ENCODE data around the gene CCDC187. TPM values are rescaled to one million over a fixed set of nuclear protein-coding genes. Genes with fewer than 3 reads are reported as not detected.
A peak's percentile ranks its signal among the peaks of the same experiment; 100 is the strongest.

The CCDC187 gene
- total and polyA plus RNA-seq, 2 donors = 0.23 to 0.24 TPM

GRCh38 chr9:136335296-136336155 lies 31.6 kb upstream of the CCDC187 start:
- Histone ChIP-seq H3K36me3 (ENCODE audit: control insufficient read depth in 2 of 2, insufficient read depth in 2 of 2, low read length in 1 of 2) (peaks cover 3 to 12% of the 10 kb centered on the region in 2 donors), H3K9me3 (ENCODE audit: control insufficient read depth in 2 of 2, insufficient read depth in 1 of 2, low read length in 1 of 2) (no peaks in the 10 kb centered on the region), H3K4me1 (ENCODE audit: control insufficient read depth in 2 of 2, insufficient read depth in 2 of 2, low read length in 2 of 2) (peaks cover 0 to 24% of the 10 kb centered on the region in 2 donors), H3K27me3 (ENCODE audit: control insufficient read depth in 2 of 2, insufficient read depth in 1 of 2, low read length in 1 of 2) (no peaks in the 10 kb centered on the region), H3K27ac (ENCODE audit: low read depth in 1 of 2, low read length in 1 of 2) (no peak overlapping the region), H3K4me3 (ENCODE audit: low read length in 2 of 2) (no peak overlapping the region)
- DNase-seq (ENCODE audit: low read depth in 6 of 9, low spot score in 9 of 9) = no peak
- WGBS = 96% methylated on average over 26 of the region's 26 CpGs

GRCh38 chr9:136334541-136334940 lies 30.6 kb upstream of the CCDC187 start:
- no peak for DNase-seq (ENCODE audit: low read depth in 6 of 9, low spot score in 9 of 9)
- H3K27me3 ChIP-seq (ENCODE audit: control insufficient read depth in 2 of 2, insufficient read depth in 1 of 2, low read length in 1 of 2) = no peaks in the 10 kb centered on the region
- no peak overlapping the region for H3K4me3 ChIP-seq (ENCODE audit: low read length in 2 of 2)
- H3K36me3 ChIP-seq (ENCODE audit: control insufficient read depth in 2 of 2, insufficient read depth in 2 of 2, low read length in 1 of 2) = peaks cover 0 to 9% of the 10 kb centered on the region in 2 donors
- 98% methylated on average over 21 of the region's 21 CpGs for WGBS
- H3K9me3 ChIP-seq (ENCODE audit: control insufficient read depth in 2 of 2, insufficient read depth in 1 of 2, low read length in 1 of 2) = no peaks in the 10 kb centered on the region
- H3K4me1 ChIP-seq (ENCODE audit: control insufficient read depth in 2 of 2, insufficient read depth in 2 of 2, low read length in 2 of 2) = peaks cover 0 to 32% of the 10 kb centered on the region in 2 donors
- H3K27ac ChIP-seq (ENCODE audit: low read depth in 1 of 2, low read length in 1 of 2) = no peak overlapping the region

GRCh38 chr9:136333486-136333885 lies 29.6 kb upstream of the CCDC187 start:
- Histone ChIP-seq H3K27ac (ENCODE audit: low read depth in 1 of 2, low read length in 1 of 2) (peak overlapping the region in 1 of 2 donors; percentile 60), H3K27me3 (ENCODE audit: control insufficient read depth in 2 of 2, insufficient read depth in 1 of 2, low read length in 1 of 2) (peaks cover 0 to under 1% of the 10 kb centered on the region in 2 donors), H3K4me1 (ENCODE audit: control insufficient read depth in 2 of 2, insufficient read depth in 2 of 2, low read length in 2 of 2) (peaks cover 5 to 42% of the 10 kb centered on the region in 2 donors), H3K9me3 (ENCODE audit: control insufficient read depth in 2 of 2, insufficient read depth in 1 of 2, low read length in 1 of 2) (no peaks in the 10 kb centered on the region), H3K4me3 (ENCODE audit: low read length in 2 of 2) (no peak overlapping the region), H3K36me3 (ENCODE audit: control insufficient read depth in 2 of 2, insufficient read depth in 2 of 2, low read length in 1 of 2) (peaks cover 0 to 9% of the 10 kb centered on the region in 2 donors)
- WGBS = 98% methylated on average over 17 of the region's 17 CpGs
- DNase-seq (ENCODE audit: low read depth in 6 of 9, low spot score in 9 of 9) = no peak

- Histone ChIP-seq H3K27me3 (ENCODE audit: control insufficient read depth in 2 of 2, insufficient read depth in 1 of 2, low read length in 1 of 2) (peaks cover 0 to 5% of the 10 kb centered on the region in 2 donors), H3K27ac (ENCODE audit: low read depth in 1 of 2, low read length in 1 of 2) (peak overlapping the region in 1 of 2 donors; percentile 60), H3K4me3 (ENCODE audit: low read length in 2 of 2) (no peak overlapping the region), H3K36me3 (ENCODE audit: control insufficient read depth in 2 of 2, insufficient read depth in 2 of 2, low read length in 1 of 2) (peaks cover 0 to 9% of the 10 kb centered on the region in 2 donors), H3K4me1 (ENCODE audit: control insufficient read depth in 2 of 2, insufficient read depth in 2 of 2, low read length in 2 of 2) (peaks cover 9 to 47% of the 10 kb centered on the region in 2 donors), H3K9me3 (ENCODE audit: control insufficient read depth in 2 of 2, insufficient read depth in 1 of 2, low read length in 1 of 2) (no peaks in the 10 kb centered on the region)
- DNase-seq (ENCODE audit: low read depth in 6 of 9, low spot score in 9 of 9) = peak in 2 of 9 donors; percentile 43 to 53
- WGBS = 95% methylated on average over 12 of the region's 12 CpGs
Observed at GRCh38 chr9:136333045-136333444, 29.2 kb upstream of the CCDC187 start.

GRCh38 chr9:136332482-136332983 lies 28.6 kb upstream of the CCDC187 start:
- no peak overlapping the region for H3K4me3 ChIP-seq (ENCODE audit: low read length in 2 of 2)
- no peak for DNase-seq (ENCODE audit: low read depth in 6 of 9, low spot score in 9 of 9)
- H3K27me3 ChIP-seq (ENCODE audit: control insufficient read depth in 2 of 2, insufficient read depth in 1 of 2, low read length in 1 of 2) = peaks cover 0 to 7% of the 10 kb centered on the region in 2 donors
- H3K9me3 ChIP-seq (ENCODE audit: control insufficient read depth in 2 of 2, insufficient read depth in 1 of 2, low read length in 1 of 2) = no peaks in the 10 kb centered on the region
- H3K4me1 ChIP-seq (ENCODE audit: control insufficient read depth in 2 of 2, insufficient read depth in 2 of 2, low read length in 2 of 2) = peaks cover 11 to 49% of the 10 kb centered on the region in 2 donors
- H3K36me3 ChIP-seq (ENCODE audit: control insufficient read depth in 2 of 2, insufficient read depth in 2 of 2, low read length in 1 of 2) = peaks cover 0 to 9% of the 10 kb centered on the region in 2 donors
- 91% methylated on average over 11 of the region's 11 CpGs for WGBS
- H3K27ac ChIP-seq (ENCODE audit: low read depth in 1 of 2, low read length in 1 of 2) = no peak overlapping the region

GRCh38 chr9:136331556-136332481 lies 27.9 kb upstream of the CCDC187 start:
- no peak overlapping the region for H3K27ac ChIP-seq (ENCODE audit: low read depth in 1 of 2, low read length in 1 of 2)
- H3K4me1 ChIP-seq (ENCODE audit: control insufficient read depth in 2 of 2, insufficient read depth in 2 of 2, low read length in 2 of 2) = peaks cover 14 to 52% of the 10 kb centered on the region in 2 donors
- no peaks in the 10 kb centered on the region for H3K9me3 ChIP-seq (ENCODE audit: control insufficient read depth in 2 of 2, insufficient read depth in 1 of 2, low read length in 1 of 2)
- DNase-seq (ENCODE audit: low read depth in 6 of 9, low spot score in 9 of 9) = no peak
- H3K27me3 ChIP-seq (ENCODE audit: control insufficient read depth in 2 of 2, insufficient read depth in 1 of 2, low read length in 1 of 2) = peaks cover 0 to 10% of the 10 kb centered on the region in 2 donors
- H3K4me3 ChIP-seq (ENCODE audit: low read length in 2 of 2) = no peak overlapping the region
- peaks cover 0 to 5% of the 10 kb centered on the region in 2 donors for H3K36me3 ChIP-seq (ENCODE audit: control insufficient read depth in 2 of 2, insufficient read depth in 2 of 2, low read length in 1 of 2)
- 96% methylated on average over 46 of the region's 46 CpGs for WGBS

- H3K4me3 ChIP-seq (ENCODE audit: low read length in 2 of 2) = no peak overlapping the region
- DNase-seq (ENCODE audit: low read depth in 6 of 9, low spot score in 9 of 9) = no peak
- 98% methylated on average over 15 of the region's 15 CpGs for WGBS
- no peak overlapping the region for H3K27ac ChIP-seq (ENCODE audit: low read depth in 1 of 2, low read length in 1 of 2)
- H3K9me3 ChIP-seq (ENCODE audit: control insufficient read depth in 2 of 2, insufficient read depth in 1 of 2, low read length in 1 of 2) = no peaks in the 10 kb centered on the region
- no peaks in the 10 kb centered on the region for H3K36me3 ChIP-seq (ENCODE audit: control insufficient read depth in 2 of 2, insufficient read depth in 2 of 2, low read length in 1 of 2)
- peaks cover 20 to 60% of the 10 kb centered on the region in 2 donors for H3K4me1 ChIP-seq (ENCODE audit: control insufficient read depth in 2 of 2, insufficient read depth in 2 of 2, low read length in 2 of 2)
- peaks cover 0 to 18% of the 10 kb centered on the region in 2 donors for H3K27me3 ChIP-seq (ENCODE audit: control insufficient read depth in 2 of 2, insufficient read depth in 1 of 2, low read length in 1 of 2)
Observed at GRCh38 chr9:136331030-136331429, 27.1 kb upstream of the CCDC187 start.

GRCh38 chr9:136330406-136330990 lies 26.6 kb upstream of the CCDC187 start:
- WGBS = 88% methylated on average over 14 of the region's 14 CpGs
- no peak for DNase-seq (ENCODE audit: low read depth in 6 of 9, low spot score in 9 of 9)
- peaks cover 24 to 65% of the 10 kb centered on the region in 2 donors for H3K4me1 ChIP-seq (ENCODE audit: control insufficient read depth in 2 of 2, insufficient read depth in 2 of 2, low read length in 2 of 2)
- no peak overlapping the region for H3K27ac ChIP-seq (ENCODE audit: low read depth in 1 of 2, low read length in 1 of 2)
- no peak overlapping the region for H3K4me3 ChIP-seq (ENCODE audit: low read length in 2 of 2)
- H3K9me3 ChIP-seq (ENCODE audit: control insufficient read depth in 2 of 2, insufficient read depth in 1 of 2, low read length in 1 of 2) = no peaks in the 10 kb centered on the region
- H3K36me3 ChIP-seq (ENCODE audit: control insufficient read depth in 2 of 2, insufficient read depth in 2 of 2, low read length in 1 of 2) = no peaks in the 10 kb centered on the region
- H3K27me3 ChIP-seq (ENCODE audit: control insufficient read depth in 2 of 2, insufficient read depth in 1 of 2, low read length in 1 of 2) = peaks cover 0 to 21% of the 10 kb centered on the region in 2 donors

Measured in thymus (tissue), 11 donors.